ENCODE results near the gene CARS1.

The CARS1 gene

DNA sequence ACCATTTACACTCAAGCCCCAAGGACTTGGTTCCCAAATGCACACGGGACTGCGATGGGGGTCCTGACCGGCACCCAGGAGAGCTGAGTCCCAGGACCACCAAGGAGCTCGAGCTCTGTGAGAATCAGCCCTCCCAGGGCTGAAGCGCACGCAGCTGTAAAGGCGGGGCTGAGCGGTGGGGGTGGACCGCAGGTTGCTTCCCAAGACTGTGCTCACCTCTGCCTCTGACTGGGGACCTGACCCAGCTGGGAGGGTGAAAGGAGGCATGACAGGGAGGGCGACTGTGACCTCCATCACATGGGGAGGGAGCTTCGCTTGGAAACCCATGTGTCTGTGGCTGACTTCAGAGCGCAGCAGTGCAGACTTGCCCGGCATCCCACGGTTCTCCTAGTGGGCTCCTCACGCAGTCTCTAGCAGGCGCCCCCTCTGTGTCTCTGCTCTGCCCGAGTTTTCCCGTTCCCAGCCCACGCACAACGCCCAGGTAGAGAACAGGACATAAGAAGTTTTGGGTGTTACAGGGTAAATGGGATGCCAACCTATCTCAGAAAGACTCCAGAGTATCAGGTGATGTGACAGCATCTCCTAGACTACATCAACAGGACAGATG lies 49.7 kb downstream of the CARS1 start:
- no peak for DNase-seq

DNA sequence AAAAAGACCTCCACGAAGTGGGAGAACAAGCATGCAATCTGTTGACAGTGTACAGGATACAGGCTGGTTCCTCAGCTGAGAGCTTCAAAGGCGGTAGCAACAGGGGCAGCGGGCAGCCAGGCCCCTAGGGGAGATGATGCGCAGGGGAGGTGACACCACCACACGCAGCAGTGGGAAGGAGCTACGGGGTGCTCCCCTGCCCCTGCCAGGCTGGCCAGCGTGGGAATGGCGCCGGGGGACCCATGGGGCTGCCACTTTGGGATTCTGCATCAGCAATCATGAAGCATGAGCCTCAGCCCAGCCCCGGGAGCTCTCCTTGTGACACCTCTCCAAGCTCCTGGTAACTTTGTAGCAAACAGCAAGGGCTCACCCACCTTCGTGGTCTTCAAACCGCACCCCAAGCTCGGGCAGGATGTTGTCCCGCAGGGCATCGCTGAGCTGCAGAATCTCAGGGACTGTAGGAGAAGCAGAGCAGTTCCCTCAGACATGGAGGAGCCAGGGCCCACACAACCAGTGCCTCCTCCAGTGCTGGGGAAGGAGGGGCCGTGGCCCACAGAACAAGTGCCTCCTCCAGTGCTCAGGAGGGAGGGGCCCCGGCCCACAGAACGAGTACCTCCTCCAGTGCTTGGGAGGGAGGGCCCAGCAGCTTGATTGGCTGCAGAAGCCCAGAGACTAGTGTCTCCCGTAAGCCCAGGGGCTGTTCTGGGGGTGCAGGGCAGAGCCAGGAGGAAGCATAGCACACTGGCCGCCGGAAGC lies 50.5 kb downstream of the CARS1 start:
- DNase-seq = no peak

DNA sequence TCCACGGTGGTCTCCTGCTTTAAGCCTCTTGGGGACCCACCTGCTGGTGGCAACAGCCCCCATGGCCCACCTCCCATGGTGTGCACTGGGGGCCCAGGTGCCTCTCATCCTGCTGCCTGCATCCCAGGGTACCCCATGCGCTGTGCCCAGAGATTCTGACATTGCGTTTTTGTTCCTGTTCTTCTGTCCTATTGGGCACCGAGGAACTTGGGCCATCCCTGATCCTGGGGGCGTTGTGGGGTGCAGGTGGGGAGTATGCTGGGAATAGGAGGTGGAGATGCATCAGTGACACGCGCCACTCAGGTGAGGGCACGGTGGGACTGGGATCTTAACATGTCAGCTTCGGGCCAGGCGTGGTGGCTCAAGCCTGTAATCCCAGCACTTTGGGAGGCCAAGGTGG lies 52.7 kb downstream of the CARS1 start:
- DNase-seq = no peak

DNA sequence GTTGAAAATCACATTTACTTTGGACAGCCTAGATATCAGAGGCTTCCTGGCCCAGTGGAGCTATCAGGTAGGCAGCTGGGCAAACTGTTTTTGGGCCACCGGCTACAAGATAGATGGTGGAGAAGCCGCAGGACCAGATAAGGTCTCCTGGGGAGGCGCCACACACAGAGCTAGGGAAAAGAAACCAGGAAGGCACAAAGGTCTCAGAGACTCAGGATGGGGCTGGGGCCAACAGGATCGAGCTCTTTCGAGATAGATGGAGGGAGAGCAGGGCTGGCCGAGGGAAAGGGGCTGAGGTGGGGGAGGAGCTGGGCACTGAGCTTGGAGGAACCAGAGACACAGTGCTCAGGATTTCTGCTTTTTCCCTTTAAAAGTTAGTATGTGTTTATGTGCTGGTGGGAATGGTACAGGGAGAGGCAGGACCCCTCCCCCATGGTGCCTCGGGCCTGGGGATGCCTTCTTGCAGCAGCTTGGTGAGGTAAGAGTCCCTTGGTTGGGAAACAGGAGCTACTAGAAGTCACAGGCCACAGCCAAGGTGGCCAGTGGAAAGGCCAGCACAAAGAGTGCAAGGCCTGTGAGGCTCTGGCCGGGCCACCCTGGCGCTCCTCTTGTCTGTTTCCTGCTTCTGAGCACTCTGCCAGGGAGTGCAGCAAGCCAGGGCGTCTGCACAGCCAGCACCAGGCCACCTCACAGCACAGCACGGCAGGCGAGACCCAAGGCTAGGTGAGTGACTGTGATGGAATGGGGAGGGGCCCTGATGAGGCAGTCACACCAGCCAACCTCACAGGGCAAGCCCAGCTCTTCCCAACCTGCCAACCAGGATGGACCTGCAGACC lies 53.6 kb downstream of the CARS1 start:
- DNase-seq = no peak

DNA sequence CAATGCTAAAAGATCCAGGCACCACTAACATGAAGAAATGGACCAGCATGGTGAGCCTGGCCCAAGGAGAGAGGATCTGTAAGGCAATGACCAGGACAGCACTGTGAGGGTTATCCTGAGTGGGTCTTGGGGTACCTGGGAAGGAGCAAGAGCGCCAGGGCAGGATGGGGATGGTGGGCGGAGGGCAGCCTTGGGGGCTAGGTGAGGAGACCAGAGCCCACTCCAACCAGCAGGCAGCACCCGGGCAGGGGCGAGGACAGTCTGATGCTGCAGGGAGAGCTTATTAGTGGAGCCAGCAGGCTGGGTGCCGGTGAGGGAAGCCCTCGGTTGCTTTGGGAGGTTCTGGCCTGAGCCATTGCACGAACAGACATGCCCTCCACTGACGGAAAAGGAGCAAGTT lies 54.4 kb downstream of the CARS1 start:
- no peak for DNase-seq

DNA sequence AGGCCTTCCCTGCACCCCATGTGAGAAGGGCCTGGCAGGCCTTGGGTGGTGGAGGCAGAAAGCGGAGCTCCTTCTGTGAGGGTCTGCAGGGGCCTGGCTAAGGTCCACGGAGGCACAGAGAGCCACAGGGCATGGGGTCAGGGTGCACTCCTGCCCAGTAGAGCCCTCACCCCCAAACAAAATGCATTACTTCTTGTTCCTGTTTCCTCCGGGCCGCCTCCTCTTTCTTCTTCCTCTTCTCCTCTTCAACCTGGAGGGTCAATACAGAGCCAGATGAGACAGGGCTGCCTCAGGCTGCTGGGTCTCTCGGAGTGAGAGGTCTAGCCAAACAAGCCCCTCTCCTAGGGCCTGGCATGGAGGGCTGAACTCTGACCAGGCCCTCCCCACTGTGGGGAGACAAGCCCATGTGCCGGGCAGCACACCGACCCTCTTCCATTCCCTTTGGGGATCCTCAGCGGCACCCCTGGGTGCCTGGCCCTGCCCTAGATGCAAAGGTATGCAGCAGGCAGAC lies 54.8 kb downstream of the CARS1 start:
- no peak for DNase-seq

DNA sequence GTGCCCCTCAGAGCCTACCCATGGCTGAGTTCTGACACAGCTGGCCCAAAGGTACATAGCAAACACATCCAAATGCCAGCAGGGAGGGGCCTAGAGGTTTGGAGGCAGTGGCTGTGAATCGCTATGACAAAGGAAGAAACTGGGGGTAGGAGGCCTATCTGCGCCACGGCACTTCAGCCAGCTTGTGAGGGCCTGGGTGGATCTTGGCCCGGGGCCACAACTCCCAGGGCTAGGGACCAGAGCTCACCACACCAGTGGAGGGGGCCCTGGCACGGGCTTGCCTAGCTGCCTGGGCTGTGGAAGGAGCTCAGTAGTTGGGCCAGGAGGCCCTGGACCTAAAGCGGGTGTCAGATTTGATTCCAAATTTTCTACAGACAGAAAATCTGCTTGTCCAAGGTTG lies 55.7 kb downstream of the CARS1 start:
- no peak for DNase-seq

DNA sequence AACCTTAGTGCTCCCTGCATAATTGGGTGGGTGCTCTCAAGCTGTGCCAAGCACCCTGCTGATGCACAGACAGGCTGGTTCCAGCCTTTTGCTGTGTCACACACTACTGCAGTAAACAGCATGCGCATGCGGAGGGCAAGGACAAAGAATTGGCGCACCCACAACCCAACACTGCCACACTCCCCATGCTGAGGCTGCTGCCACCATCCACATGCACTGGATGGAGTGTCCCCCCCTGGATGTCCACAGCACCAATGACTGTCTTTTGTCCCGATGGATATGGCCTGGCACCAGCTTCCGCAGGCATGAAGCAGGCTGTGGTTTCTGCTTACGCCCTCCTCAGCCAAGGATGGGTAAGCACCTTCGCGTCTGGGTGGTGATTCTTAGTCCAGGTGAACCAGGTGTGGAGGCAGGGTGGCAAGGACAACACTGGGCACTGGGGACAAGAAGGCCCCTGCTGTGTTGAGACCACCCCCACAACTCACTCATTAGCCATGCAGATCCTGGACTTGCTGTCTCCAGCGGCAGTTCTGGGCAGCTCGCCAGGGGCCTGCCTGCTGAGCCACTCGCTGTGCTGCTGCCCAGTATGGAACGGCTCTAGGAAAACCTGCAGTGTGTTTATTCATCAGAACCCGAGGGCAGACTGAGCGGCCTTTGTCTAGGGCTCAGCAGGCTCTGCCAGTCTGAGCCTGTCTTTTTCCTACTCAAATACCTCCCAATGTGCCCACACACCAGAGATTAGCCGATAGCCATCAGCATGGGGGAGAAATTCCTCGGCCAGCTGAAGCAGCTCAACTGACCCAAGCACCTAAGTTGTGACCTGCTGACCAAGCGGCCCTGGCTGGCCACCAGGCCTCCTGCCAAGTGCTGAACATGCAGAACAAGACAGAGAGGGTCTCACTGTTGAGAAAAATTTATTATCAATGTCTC lies 56.9 kb downstream of the CARS1 start:
- DNase-seq = no peak

DNA sequence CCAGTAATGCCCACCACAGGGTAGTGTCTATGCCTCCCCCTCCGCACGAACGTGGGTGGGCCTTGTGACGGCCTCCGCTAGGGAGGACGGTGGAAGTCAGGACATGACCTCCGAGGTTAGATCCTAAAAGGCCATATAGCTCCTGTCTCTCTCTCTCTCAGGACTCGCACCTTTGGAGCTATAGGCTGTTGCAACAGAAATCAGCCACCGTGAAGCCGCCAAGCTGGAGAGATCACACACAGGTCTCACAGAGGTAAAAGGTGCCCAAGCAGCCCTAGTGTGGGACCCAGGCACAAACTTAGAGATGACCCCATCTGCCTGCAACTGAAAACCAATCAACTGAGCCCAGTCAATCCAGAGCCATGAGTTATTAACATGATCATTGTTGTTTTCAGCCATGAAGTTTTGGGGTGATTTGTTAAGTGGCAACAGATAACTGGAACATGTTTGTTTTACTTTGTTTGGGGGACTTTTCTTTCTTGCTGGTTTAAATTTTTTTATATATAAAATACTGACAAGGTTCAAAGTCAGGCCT lies 57.7 kb downstream of the CARS1 start:
- DNase-seq = no peak

DNA sequence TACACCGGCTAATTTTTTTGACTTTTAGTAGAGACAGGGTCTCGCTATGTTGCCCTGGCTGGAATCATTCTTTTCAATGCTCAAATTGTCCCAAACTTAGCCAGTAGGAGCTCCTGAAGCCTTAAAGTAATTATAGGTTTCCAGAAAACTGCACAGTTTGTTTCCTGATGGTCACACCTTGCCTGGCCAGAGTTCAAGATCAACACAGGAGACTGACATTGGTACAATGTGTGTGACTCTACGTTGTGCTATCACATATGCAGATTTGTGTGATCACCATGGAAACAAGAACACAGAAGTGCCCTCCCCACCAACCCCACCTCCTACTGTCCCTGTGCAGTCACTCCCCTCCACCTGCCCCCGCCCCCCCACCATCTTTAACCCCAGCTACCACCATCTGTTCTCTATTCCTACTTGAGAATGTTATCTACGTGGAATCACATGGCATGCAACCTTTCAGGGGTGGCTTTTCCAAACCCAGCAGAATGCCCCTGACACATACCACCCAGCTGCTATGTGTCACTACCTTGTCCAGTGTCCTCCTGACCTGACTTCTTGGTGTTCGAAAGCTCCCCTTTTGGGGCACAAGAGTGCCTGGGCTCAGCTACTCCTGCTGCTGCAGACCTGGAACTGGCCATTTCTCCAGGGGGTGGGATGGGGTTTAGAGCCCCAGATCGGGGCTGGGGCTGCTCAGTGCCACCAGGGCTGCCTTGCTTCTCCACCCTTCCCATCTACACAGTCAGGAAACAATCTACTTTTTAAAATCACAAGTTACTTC lies 59.0 kb downstream of the CARS1 start:
- DNase-seq = no peak

DNA sequence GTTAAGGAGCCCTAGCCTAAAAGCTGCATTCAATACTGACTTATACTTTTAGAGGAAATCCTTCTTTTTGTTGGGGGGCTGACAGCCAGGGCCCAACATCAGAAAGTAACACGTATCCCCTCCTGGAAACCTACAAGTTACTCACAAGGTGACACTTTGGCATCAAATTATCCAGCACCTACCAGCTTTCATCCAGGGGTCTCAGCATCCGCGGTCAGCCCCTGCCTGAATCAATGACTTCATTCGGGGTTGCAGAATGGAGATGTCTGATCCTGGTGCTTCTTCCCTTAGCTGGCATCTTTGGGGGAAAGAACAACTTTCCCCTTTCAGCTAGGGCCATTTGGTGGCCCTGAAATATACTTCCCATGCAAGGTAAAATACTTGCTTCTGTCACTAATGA lies 59.8 kb downstream of the CARS1 start:
- DNase-seq = no peak

DNA sequence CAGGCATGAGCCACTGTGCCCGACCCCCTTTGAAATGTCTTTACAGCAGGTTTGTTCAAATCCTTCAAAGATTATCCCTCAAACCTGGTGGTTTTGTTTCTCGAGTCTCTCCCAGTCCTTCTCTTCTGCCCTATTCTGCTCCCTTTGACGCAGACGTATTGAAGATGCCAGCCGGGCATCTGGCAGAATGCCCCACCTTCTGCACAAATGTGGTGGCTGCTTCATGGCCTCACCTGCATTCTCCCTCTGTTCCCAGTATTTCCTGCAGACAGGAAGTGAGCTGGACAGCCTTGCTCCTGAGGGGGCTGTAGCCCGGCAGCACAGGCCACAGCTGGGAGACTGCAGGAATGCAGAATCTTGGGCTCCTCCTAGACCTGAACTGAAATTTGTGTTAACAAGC lies 60.2 kb downstream of the CARS1 start:
- DNase-seq = no peak

DNA sequence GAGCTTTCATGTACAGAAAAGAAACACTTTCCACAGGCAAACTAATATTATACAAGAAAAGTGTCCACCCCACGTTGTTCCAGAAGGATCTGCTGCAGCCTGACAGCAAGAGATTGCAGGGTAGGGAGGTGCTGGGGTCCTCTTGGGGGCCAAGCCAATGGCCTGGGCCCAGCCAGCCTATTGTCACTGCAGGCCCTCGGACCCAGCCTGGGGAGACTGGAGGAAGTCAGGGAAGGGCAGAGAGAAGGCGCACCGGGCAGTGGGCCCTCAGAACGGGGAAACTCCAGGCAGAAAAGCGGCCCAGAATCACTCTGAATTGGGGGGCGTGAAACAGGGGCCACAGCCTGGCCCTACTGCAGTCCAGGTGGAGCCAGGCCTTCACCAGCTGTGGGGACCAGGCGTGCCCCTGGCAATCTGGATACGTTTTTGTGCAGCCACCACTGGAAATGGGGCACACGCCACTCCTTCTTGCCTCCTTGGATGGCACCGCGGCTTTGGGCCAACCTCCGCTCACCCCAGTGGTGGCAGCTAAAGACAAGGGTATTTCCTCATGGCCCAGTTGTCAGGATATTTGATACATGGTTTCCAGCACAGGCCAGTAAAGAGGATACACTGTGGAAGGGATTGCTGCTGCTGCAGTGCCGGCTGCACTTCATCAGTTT lies 61.2 kb downstream of the CARS1 start:
- no peak for DNase-seq

DNA sequence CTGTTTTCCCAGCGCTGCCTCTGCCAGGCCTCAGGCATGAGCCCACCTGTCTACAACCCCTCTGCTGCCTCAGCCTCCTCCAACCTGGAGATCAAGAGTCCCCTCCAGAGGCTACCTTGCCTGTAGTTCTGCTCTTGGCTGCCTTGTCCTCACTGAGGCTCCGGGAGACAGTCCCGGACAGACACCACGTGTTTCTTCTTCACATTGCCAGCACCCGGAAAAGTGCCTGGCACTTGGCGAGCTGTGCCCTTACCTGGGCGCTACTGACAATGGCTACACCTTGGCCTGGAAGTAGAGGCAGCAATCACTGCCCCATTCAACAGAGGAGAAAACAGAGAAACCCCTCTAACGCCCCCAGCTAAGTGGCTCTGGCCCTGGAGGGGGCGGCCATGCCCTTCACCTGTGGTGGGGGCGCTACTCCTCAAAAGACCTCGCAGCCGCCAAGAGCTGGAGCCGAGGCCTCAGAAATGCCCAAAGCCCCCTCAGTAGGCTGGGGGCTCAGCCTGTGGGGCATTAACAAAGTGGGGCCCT lies 62.1 kb downstream of the CARS1 start:
- DNase-seq = no peak

DNA sequence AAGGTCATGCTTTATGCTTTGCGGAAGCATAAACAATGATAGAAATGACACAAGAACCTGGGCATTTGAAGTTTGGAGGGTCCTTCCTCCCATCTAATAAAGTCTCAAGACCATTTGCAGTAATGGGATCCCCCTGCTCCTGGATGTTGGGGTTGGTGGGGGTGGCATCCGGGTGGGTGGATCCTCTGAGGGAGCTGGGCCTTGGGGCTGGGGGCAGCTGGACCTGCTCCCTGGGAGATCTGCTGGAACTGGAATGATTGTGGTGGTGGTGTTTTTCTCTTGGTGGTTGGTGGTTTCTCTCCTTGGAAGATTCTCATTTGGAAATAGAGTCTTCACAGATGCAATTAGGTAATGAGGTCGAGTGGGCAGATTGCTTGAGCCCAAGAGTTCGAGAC lies 62.9 kb downstream of the CARS1 start:
- DNase-seq = no peak

DNA sequence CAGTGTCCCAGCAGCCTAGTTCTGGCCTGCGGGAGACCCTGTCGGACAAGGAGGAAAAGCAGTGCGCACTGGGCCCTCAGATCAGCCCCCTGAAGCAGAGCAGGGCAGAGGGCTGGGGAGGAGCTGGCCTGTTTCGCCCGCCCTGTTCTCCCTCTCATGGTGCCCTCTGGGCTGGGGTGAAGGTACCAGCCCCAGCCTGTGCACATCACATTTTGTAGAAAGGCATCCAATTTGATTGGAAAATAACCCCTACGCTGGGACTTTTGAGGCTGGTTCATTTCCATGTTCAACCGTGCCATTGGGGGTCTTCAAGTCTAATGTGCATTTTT lies 64.3 kb downstream of the CARS1 start:
- DNase-seq = no peak

DNA sequence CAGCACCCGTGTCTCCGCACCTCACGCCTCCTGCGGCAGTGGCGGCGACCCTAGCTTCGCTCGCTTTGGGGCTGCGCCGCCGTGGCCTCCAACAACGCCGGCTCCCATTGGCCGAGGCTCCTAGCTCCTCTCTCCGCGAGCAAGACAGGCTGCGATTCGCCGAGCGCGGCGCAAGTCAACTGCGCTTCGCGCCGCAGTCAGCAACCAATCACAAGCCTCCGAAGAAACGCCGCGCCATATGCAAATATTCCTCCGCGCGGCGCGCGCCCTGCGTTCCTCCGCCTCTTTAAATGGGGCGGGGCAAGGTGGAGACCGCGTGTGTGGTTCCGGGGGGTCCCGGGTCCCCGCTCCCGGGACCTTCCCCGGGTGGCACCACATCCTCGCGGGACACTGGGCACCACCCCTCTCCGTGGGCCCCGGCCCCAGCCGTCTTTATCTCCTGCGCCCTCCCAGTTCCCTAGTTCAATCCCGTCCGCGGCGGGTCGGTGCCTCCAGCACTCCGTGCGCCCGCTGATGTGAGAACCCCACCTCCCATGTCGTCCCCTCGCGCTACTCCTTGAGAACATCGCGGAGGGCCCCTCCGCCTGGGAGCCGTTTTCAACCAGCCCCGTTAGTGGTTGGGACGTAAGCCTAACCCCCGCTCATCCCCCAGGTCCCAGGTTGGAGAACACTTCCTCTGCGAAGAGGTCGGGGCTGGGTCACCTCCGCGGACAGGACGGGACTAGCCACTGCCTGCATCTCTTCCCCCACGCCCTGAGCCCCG lies 64.8 kb downstream of the CARS1 start, which contains the start of gene NAP1L4:
Gene NAP1L4 (minus strand): TSS at position 96 of the 763 bp plus-strand sequence. CDS start 13,109 bp downstream, outside the sequence.
- peak; percentile 96 for DNase-seq

DNA sequence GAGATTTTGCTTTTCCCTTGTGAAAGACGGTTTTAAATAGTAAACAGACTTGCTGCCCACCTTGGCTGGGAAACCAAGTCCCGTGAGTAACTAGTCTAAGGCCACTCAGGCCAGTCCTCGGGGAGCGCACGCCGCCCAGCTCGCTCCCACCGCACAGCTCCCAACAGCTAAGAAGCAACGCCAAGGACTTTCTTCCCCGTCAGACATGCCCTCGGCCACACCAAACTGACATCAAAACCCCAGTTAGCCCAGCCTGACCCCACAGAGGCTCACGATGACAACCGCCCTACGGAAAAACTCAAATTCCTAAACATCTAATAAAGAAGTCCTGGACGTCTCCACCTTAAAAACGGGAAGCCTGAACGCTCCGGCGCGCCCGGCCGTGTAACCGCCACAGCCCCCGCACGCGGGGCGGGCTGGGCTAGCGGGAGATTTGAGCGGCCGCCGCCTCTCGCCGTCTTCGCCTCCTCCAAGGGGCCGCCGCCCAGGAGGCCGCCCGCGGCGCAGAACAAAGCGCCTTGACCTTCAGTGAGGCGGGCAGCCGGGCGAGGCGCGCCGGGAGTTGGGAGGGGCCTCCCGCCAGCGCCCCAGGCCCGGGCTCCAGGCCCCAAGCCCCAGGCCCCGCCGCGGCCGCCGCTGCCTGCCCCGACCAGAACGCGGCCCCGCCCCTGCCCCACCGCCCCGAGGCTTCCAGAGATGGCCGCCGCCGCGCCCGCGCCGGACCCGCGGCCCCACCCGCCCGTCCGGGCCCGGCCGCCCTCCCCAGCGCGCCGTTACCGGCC lies 65.6 kb downstream of the CARS1 start:
- DNase-seq = peak; percentile 29
